Measurements from ENCODE around the gene GUCD1.

GUCD1 gene

DNA sequence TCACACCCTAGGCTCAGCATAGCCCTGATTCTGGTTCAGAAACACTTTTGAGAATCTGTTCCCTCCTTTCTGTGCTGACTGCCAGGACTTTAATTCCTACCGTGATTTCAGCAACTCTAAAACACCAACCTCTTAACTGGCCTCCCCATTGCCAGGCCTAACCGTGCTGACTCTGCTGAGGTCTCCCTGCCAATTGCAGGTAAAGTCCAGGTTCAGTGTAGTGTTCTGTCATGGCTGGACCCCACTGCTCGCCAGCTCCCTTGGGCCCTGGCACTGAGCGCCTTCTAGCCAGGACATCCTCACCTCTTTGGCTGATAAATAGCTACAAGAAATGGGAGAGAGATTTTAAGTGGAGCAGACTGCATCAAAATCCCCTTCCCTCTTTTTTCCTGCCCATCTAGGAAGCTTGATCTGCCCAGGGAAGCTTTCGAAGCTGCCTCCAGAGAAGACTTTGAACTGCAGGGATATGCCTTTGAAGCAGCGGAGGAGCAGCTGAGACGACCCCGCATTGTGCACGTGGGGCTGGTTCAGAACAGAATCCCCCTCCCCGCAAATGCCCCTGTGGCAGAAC, 55.1 kb downstream of the GUCD1 start:
- Mint-ChIP-seq H3K4me1 (ENCODE audit: low read depth) (peaks cover 20% of the 10 kb centered on the region), H3K4me3 (no peak overlapping the region), H3K27ac (no peak overlapping the region), H3K9me3 (no peaks in the 10 kb centered on the region), H3K27me3 (peaks cover 12% of the 10 kb centered on the region), H3K36me3 (ENCODE audit: low read depth) (no peaks in the 10 kb centered on the region)
- DNase-seq: no peak

DNA sequence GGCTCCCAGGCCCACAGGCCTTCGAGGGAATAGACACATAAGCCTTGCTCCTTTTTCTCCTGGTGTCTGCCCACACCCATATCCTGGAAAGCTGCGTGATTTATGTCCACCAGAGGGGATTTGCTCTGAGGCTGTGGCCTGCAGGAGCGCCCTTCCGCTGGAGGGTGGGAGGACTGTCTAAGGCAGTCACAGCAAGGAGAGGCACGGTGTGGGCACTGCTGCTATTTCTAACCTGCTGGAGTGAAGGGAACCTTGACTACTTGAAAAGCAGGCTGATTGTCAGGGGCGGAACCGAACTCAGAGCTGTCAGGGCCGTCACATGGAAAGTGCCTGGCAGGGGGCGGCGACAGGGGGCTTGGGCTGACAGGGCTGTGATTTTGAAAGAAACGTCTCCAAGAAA, 56.1 kb downstream of the GUCD1 start:
- peaks cover 18% of the 10 kb centered on the region for H3K27me3 Mint-ChIP-seq
- H3K27ac Mint-ChIP-seq: no peak overlapping the region
- no peak for DNase-seq
- no peak overlapping the region for H3K4me3 Mint-ChIP-seq
- H3K9me3 Mint-ChIP-seq: no peaks in the 10 kb centered on the region
- peaks cover 20% of the 10 kb centered on the region for H3K4me1 Mint-ChIP-seq (ENCODE audit: low read depth)
- no peaks in the 10 kb centered on the region for H3K36me3 Mint-ChIP-seq (ENCODE audit: low read depth)

DNA sequence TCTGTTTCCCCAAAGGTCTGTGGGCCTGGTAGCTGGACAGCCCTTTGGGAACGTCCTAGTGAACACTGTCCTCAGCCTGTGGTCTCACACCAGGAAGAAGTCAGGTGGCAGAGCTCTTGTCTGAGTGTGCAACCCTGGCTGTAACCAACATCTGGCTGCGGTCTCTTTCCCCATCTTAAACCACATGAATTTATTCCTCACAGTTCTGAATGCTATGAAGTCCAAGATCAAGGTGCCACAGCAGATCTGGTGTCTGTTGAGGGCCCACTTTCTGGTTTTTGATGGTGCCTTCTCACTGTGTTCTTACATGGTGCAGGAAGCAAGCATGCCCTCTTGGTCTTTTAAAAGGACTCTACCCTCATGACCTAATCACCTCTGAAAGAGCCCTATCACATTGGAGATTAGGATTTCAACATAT, 57.1 kb downstream of the GUCD1 start:
- no peaks in the 10 kb centered on the region for H3K9me3 Mint-ChIP-seq
- H3K4me3 Mint-ChIP-seq: no peak overlapping the region
- no peaks in the 10 kb centered on the region for H3K36me3 Mint-ChIP-seq (ENCODE audit: low read depth)
- no peak overlapping the region for H3K27ac Mint-ChIP-seq
- no peak for DNase-seq
- H3K4me1 Mint-ChIP-seq (ENCODE audit: low read depth): peaks cover 12% of the 10 kb centered on the region
- peaks cover 24% of the 10 kb centered on the region for H3K27me3 Mint-ChIP-seq

DNA sequence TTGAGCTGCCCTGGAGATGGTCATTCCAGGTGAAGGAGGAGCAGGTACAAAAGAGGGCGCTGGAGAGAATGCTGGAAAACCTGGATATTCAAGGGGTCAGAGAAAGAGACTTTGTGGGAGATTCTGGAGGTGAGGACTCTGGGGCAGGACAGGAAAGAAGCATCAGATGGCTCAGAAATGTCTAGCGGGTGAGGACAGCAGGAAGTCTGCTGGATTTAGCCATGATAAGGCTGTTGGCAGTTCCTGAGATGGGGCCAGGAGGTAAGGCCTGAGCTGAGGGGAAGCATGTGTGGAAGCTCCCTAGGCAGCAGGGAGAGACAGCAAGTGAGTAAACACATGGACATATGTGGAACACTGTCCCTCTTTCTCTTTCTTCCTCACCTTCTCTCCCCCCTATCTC, 58.3 kb downstream of the GUCD1 start:
- peaks cover 30% of the 10 kb centered on the region for H3K27me3 Mint-ChIP-seq
- no peak for DNase-seq
- no peak overlapping the region for H3K27ac Mint-ChIP-seq
- H3K4me1 Mint-ChIP-seq (ENCODE audit: low read depth): peaks cover 12% of the 10 kb centered on the region
- H3K9me3 Mint-ChIP-seq: no peaks in the 10 kb centered on the region
- H3K4me3 Mint-ChIP-seq: no peak overlapping the region
- H3K36me3 Mint-ChIP-seq (ENCODE audit: low read depth): no peaks in the 10 kb centered on the region

DNA sequence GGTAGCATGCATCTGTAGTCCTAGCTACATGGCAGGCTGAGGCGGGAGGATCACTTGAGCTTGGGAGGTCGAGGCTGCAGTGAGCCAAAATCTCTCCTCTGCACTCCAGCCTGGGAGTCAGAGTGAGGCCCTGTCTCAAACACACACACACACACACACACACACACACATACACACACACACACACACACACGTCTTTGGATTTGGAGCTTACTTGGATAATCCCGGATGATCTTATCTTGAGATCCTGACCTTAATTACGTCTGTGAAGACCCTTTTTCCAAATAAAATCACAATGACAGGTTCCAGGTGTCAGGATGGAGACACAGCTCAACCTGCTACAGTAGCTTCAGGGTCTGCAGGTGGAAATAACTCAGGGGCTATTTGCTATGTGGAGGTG, 58.7 kb downstream of the GUCD1 start:
- Mint-ChIP-seq H3K36me3 (ENCODE audit: low read depth) (no peaks in the 10 kb centered on the region), H3K27ac (no peak overlapping the region), H3K27me3 (peaks cover 30% of the 10 kb centered on the region), H3K4me1 (ENCODE audit: low read depth) (peaks cover 12% of the 10 kb centered on the region), H3K9me3 (no peaks in the 10 kb centered on the region), H3K4me3 (no peak overlapping the region)
- DNase-seq: no peak

DNA sequence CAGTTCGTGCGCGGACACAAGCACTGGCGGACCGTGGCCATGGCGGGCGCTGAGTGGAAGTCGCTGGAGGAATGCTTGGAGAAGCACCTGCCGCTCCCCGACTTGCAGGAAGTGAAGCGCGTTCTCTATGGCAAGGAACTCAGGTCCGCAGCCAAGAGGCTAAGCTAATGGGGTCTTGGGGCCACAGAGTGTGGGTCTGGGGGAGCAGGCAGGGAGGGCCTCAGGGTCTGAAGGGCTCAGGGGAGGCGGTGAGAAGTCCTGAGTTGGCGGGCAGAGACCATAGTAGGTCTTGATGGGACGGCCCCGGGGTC, 59.6 kb downstream of the GUCD1 start:
- Mint-ChIP-seq H3K27ac (no peak overlapping the region), H3K9me3 (no peaks in the 10 kb centered on the region), H3K27me3 (peaks cover 30% of the 10 kb centered on the region), H3K4me1 (ENCODE audit: low read depth) (peaks cover 12% of the 10 kb centered on the region), H3K4me3 (no peak overlapping the region), H3K36me3 (ENCODE audit: low read depth) (no peaks in the 10 kb centered on the region)
- no peak for DNase-seq

DNA sequence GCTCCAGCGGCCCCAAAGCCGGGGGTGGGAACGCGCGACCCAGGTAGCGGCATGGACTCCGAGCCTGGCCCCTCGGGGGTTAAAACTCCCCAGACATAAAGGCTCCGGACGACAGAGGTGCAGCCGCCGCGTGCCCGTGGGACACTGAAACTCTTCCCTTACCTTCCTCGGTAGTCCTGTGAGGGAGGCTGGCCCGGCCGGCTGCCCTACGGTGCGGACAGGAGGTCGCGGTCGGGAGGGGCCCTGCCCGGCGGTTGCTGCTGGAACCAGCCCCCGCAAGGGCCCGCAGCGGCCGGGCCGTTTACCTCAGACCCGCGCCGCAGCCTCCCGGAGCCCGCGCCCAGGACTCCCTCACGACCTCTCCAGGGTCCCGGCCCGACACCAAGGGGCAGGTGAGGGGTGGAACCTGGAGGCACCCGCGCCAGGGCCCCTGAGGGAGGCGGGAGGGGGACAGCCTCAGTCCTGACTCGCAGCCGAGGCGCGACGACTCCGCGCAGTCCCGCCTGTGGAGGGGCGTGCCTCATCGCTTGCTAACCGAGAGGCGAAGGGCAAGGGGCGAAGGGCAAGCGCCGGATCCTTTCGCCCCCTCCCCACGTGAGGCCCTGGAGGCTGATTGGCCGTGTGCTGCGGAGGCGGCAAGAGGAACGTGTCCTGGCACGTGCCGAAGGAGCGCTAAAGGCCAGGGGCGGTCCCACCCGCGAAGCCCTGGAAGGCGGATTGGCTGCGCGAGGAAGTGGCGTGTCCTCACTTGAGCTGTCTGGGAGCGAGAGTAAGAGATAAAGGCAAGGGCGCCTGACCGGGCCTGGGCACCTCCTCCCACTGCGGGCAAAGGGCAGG, 60.2 kb downstream of the GUCD1 start, which contains the start of gene UPB1:
TSS of gene UPB1 (plus strand) at position 805 of the 837 bp plus-strand sequence. CDS start 72 bp downstream, outside the sequence.
- no peaks in the 10 kb centered on the region for H3K9me3 Mint-ChIP-seq
- no peak within 1 kb of the TSS for H3K4me3 Mint-ChIP-seq
- H3K36me3 Mint-ChIP-seq (ENCODE audit: low read depth): no peaks in the 10 kb centered on the region
- peaks cover 12% of the 10 kb centered on the region for H3K4me1 Mint-ChIP-seq (ENCODE audit: low read depth)
- DNase-seq: no peak
- H3K27me3 Mint-ChIP-seq: peaks cover 30% of the 10 kb centered on the region
- H3K27ac Mint-ChIP-seq: no peak within 1 kb of the TSS

DNA sequence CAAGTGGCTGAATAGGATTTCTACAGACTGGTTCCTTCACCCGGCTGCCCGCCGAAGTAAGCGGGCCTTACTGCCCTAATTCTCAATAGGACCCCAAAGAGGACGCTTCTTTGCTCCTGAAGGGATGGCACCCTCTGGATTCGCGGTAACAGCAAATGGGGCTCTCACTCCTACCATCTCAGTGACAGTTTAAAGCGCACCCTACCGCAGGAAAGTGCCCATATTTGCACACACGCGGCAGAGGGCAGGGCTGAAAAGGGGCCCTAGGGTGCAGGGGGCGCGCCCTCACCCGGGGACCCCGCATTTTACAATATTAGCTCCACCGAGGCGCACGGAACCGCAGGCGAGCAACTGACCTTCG, 60.8 kb downstream of the GUCD1 start:
- no peak overlapping the region for H3K4me3 Mint-ChIP-seq
- no peak for DNase-seq
- peaks cover 30% of the 10 kb centered on the region for H3K27me3 Mint-ChIP-seq
- peaks cover 12% of the 10 kb centered on the region for H3K4me1 Mint-ChIP-seq (ENCODE audit: low read depth)
- no peaks in the 10 kb centered on the region for H3K36me3 Mint-ChIP-seq (ENCODE audit: low read depth)
- H3K9me3 Mint-ChIP-seq: no peaks in the 10 kb centered on the region
- H3K27ac Mint-ChIP-seq: no peak overlapping the region

DNA sequence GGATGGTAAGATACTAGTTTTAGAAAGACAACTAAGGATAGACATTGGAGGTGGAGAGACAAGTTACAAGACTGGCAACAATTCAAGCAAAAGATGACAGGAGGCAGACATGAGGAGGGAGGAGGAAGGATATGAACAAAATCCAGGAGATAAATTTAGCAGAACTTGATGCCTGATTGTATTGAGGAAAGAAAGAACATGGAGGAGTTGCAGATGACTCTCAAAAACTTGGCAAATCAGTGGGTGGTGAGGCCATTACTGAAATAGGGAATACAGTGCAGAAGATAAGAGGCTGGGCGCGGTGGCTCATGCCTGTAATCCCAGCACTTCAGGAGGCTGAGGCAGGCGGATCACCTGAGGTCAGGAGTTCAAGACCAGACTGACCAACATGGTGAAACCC, 62.5 kb downstream of the GUCD1 start:
- Mint-ChIP-seq H3K36me3 (ENCODE audit: low read depth) (no peaks in the 10 kb centered on the region), H3K4me3 (no peak overlapping the region), H3K27me3 (peaks cover 30% of the 10 kb centered on the region), H3K9me3 (no peaks in the 10 kb centered on the region), H3K27ac (no peak overlapping the region), H3K4me1 (ENCODE audit: low read depth) (peaks cover 3% of the 10 kb centered on the region)
- DNase-seq: no peak

Data from activated T-cell treated with anti-CD3 and anti-CD28 coated beads, Interleukin-2, amount 50 U/mL, for 24 hours (primary cell).